Loucy (cell line): ENCODE data around the gene GNAO1.

ENCODE experiments used
- H2AFZ ChIP-seq: fragments of 200-600 bp; sonication (generic); 2 replicates; pipeline ENCODE4 v1.6.0; 2016; ENCODE audit warnings: antibody characterized with exemption, mild to moderate bottlenecking, low read length, moderate library complexity
- H3F3A ChIP-seq: fragments of 200-600 bp; 2 replicates; pipeline ENCODE4 v1.6.0; 2016; ENCODE audit warnings: antibody characterized with exemption, low read depth, mild to moderate bottlenecking
- H3K27me3 ChIP-seq: fragments of 200-600 bp; sonication (generic); 2 replicates; pipeline ENCODE4 v1.6.1; 2014; ENCODE audit warnings: low read length, mild to moderate bottlenecking; ENCODE audit not compliant: insufficient read depth, poor library complexity, severe bottlenecking
- H3K36me3 ChIP-seq: fragments of 200-600 bp; sonication (generic); 2 replicates; pipeline ENCODE4 v1.6.1; 2016; ENCODE audit warnings: low read length; ENCODE audit not compliant: insufficient read depth
- H3K4me1 ChIP-seq: fragments of 200-600 bp; sonication (generic); 2 replicates; pipeline ENCODE4 v1.5.1; 2014; ENCODE audit warnings: low read length, mild to moderate bottlenecking; ENCODE audit not compliant: insufficient read depth, poor library complexity, severe bottlenecking
- H3K4me2 ChIP-seq: fragments of 200-600 bp; sonication (generic); 2 replicates; pipeline ENCODE4 v1.6.0; 2014; ENCODE audit warnings: antibody characterized with exemption, low read length, low read depth, mild to moderate bottlenecking; ENCODE audit not compliant: poor library complexity, severe bottlenecking
- H3K4me3 ChIP-seq: fragments of 200-600 bp; sonication (generic); 2 replicates; pipeline ENCODE4 v1.5.1; 2014; ENCODE audit warnings: low read length, mild to moderate bottlenecking, mixed read lengths; ENCODE audit not compliant: poor library complexity, severe bottlenecking
- H3K79me2 ChIP-seq: fragments of 200-600 bp; sonication (generic); 2 replicates; pipeline ENCODE4 v1.6.1; 2014; ENCODE audit warnings: low read length; ENCODE audit not compliant: insufficient read depth
- H3K9ac ChIP-seq: fragments of 200-600 bp; sonication (generic); 2 replicates; pipeline ENCODE4 v1.6.0; 2014; ENCODE audit warnings: mild to moderate bottlenecking, low read depth, low read length, moderate library complexity; ENCODE audit not compliant: poor library complexity, severe bottlenecking
- H3K9me2 ChIP-seq: fragments of 200-600 bp; sonication (generic); replicated peaks from 2 replicates; pipeline ENCODE4 v1.6.1; 2016; ENCODE audit warnings: low read depth, low read length, mixed read lengths
- H3K9me3 ChIP-seq: fragments of 200-600 bp; sonication (generic); 2 replicates; pipeline ENCODE4 v1.6.1; 2014; ENCODE audit warnings: mild to moderate bottlenecking, antibody characterized with exemption, low read length, low read depth; ENCODE audit not compliant: insufficient read depth
- H4K20me1 ChIP-seq: fragments of 200-600 bp; sonication (generic); 2 replicates; pipeline ENCODE4 v1.6.0; 2014; ENCODE audit warnings: antibody characterized with exemption, low read length, mild to moderate bottlenecking; ENCODE audit not compliant: insufficient read depth, poor library complexity, severe bottlenecking
- CTCF ChIP-seq: fragments of 200-600 bp; sonication (generic); conservative IDR thresholded peaks from 2 replicates; pipeline ENCODE4 v1.5.1; 2014; ENCODE audit warnings: mild to moderate bottlenecking, antibody characterized with exemption, low read length
- EZH2phosphoT487 ChIP-seq: fragments of 200-600 bp; IDR thresholded peaks from 2 replicates; pipeline ENCODE4 v1.6.1; 2018; ENCODE audit warnings: antibody characterized with exemption, mild to moderate bottlenecking, moderate library complexity, borderline replicate concordance

GNAO1 gene

GRCh38 chr16:56370185-56370874 is 179.0 kb downstream of the GNAO1 start:
- no peak for TF ChIP-seq CTCF
- TF ChIP-seq EZH2phosphoT487, result no peak
- H3K79me2 ChIP-seq, result peaks cover 8% of the 10 kb centered on the region; the same call in 1 of the 2 replicates
- H3K27me3 ChIP-seq, result no peaks in the 10 kb centered on the region
- no peaks in the 10 kb centered on the region for H3F3A ChIP-seq
- no peak overlapping the region for H2AFZ ChIP-seq
- peaks cover 64% of the 10 kb centered on the region; the same call in 1 of the 2 replicates for H3K36me3 ChIP-seq
- no peak overlapping the region for H3K4me3 ChIP-seq
- H4K20me1 ChIP-seq, result no peaks in the 10 kb centered on the region
- no peak overlapping the region for H3K4me2 ChIP-seq
- no peaks in the 10 kb centered on the region for H3K4me1 ChIP-seq
- H3K9me2 ChIP-seq, result no peaks in the 10 kb centered on the region
- H3K9me3 ChIP-seq, result no peaks in the 10 kb centered on the region
- H3K9ac ChIP-seq, result no peak overlapping the region

GRCh38 chr16:56370875-56371659 is 179.8 kb downstream of the GNAO1 start:
- no peak overlapping the region for H3K4me2 ChIP-seq
- peaks cover 62% of the 10 kb centered on the region; the same call in 1 of the 2 replicates for H3K36me3 ChIP-seq

GRCh38 chr16:56371660-56371937 is 180.3 kb downstream of the GNAO1 start:
- TF ChIP-seq CTCF (no peak), EZH2phosphoT487 (no peak)
- H3K9me3 ChIP-seq, result no peaks in the 10 kb centered on the region
- H3K4me3 ChIP-seq, result no peak overlapping the region
- no peaks in the 10 kb centered on the region for H4K20me1 ChIP-seq
- H3K79me2 ChIP-seq, result peaks cover 14% of the 10 kb centered on the region
- no peak overlapping the region for H3K9ac ChIP-seq
- no peaks in the 10 kb centered on the region for H3K27me3 ChIP-seq
- H2AFZ ChIP-seq, result no peak overlapping the region
- no peaks in the 10 kb centered on the region for H3K4me1 ChIP-seq
- no peak overlapping the region for H3K4me2 ChIP-seq
- no peaks in the 10 kb centered on the region for H3K9me2 ChIP-seq
- no peaks in the 10 kb centered on the region for H3F3A ChIP-seq
- H3K36me3 ChIP-seq, result peaks cover 59% of the 10 kb centered on the region; the same call in 1 of the 2 replicates

More at GRCh38 chr16:56370875-56371659, 179.8 kb downstream of the GNAO1 start:
- H3K9me3 ChIP-seq, result no peaks in the 10 kb centered on the region
- no peak overlapping the region for H3K4me3 ChIP-seq
- no peak overlapping the region for H2AFZ ChIP-seq
- H3K9me2 ChIP-seq, result no peaks in the 10 kb centered on the region
- H3K27me3 ChIP-seq, result no peaks in the 10 kb centered on the region
- H3K79me2 ChIP-seq, result peaks cover 12% of the 10 kb centered on the region; the same call in 1 of the 2 replicates
- H4K20me1 ChIP-seq, result no peaks in the 10 kb centered on the region
- H3K9ac ChIP-seq, result no peak overlapping the region
- H3F3A ChIP-seq, result no peaks in the 10 kb centered on the region
- TF ChIP-seq EZH2phosphoT487, result no peak
- no peak for TF ChIP-seq CTCF
- no peaks in the 10 kb centered on the region for H3K4me1 ChIP-seq
